HCT116 (cell line): ENCODE data around the gene ITPR1. TPM values are rescaled to one million over a fixed set of nuclear protein-coding genes. Genes with fewer than 3 reads are reported as not detected.

Experiments used
- ATAC-seq: fragments of 200-7000 bp; cut with Tn5 transposase; 2 replicates; pipeline ENCODE4 v1.9.1; 2020; ENCODE audit warnings: mild to moderate bottlenecking, moderate library complexity
- BruUV-seq: library from RNA; stranded (reverse); fragments of 400-500 nt; replicated peaks from 2 replicates; lab custom pipeline; 2021; lab: Mats Ljungman, UMichigan
- CTCF ChIA-PET: fragments of 300-600 bp; sonication (Branson Sonifier 250); formaldehyde crosslinking; loops from one replicate; lab custom pipeline; 2021; ENCODE audit warnings: antibody characterized with exemption; lab: Charles Lee
- POLR2A ChIA-PET: fragments of 300-600, 350-600 bp; sonication (Branson Sonifier 250); formaldehyde crosslinking; loops from one replicate; lab custom pipeline; 2021; ENCODE audit warnings: antibody characterized with exemption; lab: Charles Lee
- RAD21 ChIA-PET, 2 experiments: fragments of 300-600 bp; sonication (Branson Sonifier 250); formaldehyde crosslinking; loops; one replicate each; lab custom pipeline; 2023; ENCODE audit warnings: low total read pairs in 2 of 2; ENCODE audit not compliant: uncharacterized antibody in 2 of 2, unreplicated experiment in 2 of 2, low non-redundant PET in 1 of 2; lab: Charles Lee
- DNase-seq: peaks from one replicate; pipeline ENCODE4 v3.0.0-alpha.2; 2010; ENCODE audit warnings: low read depth, low spot score
- H2AFZ ChIP-seq: fragments of 200-600 bp; shearing (Covaris generic), sonication (generic); 2 replicates; pipeline ENCODE4 v1.6.1; 2017; ENCODE audit warnings: low read depth, mixed run types, mixed read lengths, antibody characterized with exemption, low read length; ENCODE audit not compliant: poor library complexity, severe bottlenecking
- H3K27ac ChIP-seq: 2 replicates; pipeline ENCODE4 v1.5.1; 2012; ENCODE audit warnings: low read depth, low read length
- H3K27me3 ChIP-seq: fragments of 200-600 bp; sonication (generic); 2 replicates; pipeline ENCODE4 v1.6.1; 2016; ENCODE audit warnings: mixed run types, low read length, mixed read lengths; ENCODE audit not compliant: insufficient read depth
- H3K36me3 ChIP-seq, 2 experiments: fragments of 200-500 bp in 1 of 2; fragments of 200-600 bp in 1 of 2; sonication (Bioruptor generic) in 1 of 2; sonication (generic) in 1 of 2; 2 replicates each; pipeline versions ENCODE4 v1.5.1 to v1.6.1; 2014 to 2016; ENCODE audit warnings: low read length in 2 of 2, inconsistent platforms in 1 of 2, mixed read lengths in 1 of 2, mixed run types in 1 of 2; ENCODE audit not compliant: insufficient read depth in 2 of 2, control insufficient read depth in 1 of 2
- H3K4me1 ChIP-seq, 2 experiments: fragments of 200-600 bp in 1 of 2; sonication (generic) in 1 of 2; 2 replicates each; pipeline versions ENCODE4 v1.5.1 to v1.6.1; 2012 to 2017; ENCODE audit warnings: low read length in 2 of 2, inconsistent platforms in 1 of 2, mild to moderate bottlenecking in 1 of 2, mixed read lengths in 1 of 2, mixed run types in 1 of 2, moderate library complexity in 1 of 2; ENCODE audit not compliant: insufficient read depth in 2 of 2, control insufficient read depth in 1 of 2
- H3K4me2 ChIP-seq: fragments of 200-600 bp; sonication (generic); 2 replicates; pipeline ENCODE4 v1.6.1; 2017; ENCODE audit warnings: mixed run types, low read length, mixed read lengths
- H3K4me3 ChIP-seq, 2 experiments: fragments of 200-600 bp in 1 of 2; sonication (generic) in 1 of 2; replicated peaks in 1 of 2; 2 replicates each; pipeline ENCODE4 v1.5.1; 2011 to 2016; ENCODE audit warnings: low read length in 2 of 2, control low read depth in 1 of 2, low read depth in 1 of 2, mild to moderate bottlenecking in 1 of 2, mixed read lengths in 1 of 2, mixed run types in 1 of 2
- H3K79me2 ChIP-seq: fragments of 200-600 bp; sonication (generic); 2 replicates; pipeline ENCODE4 v1.6.1; 2017; ENCODE audit warnings: mild to moderate bottlenecking, mixed run types, low read length, moderate library complexity, mixed read lengths; ENCODE audit not compliant: insufficient read depth
- H3K9ac ChIP-seq: fragments of 200-600 bp; sonication (generic); 2 replicates; pipeline ENCODE4 v1.6.1; 2016; ENCODE audit warnings: low read length, mixed read lengths
- H3K9me2 ChIP-seq: fragments of 200-600 bp; sonication (generic), shearing (Covaris generic); 2 replicates; pipeline ENCODE4 v1.6.1; 2017; ENCODE audit warnings: mixed run types, mild to moderate bottlenecking, moderate library complexity; ENCODE audit not compliant: insufficient read depth
- H3K9me3 ChIP-seq, 2 experiments: fragments of 200-500 bp in 1 of 2; fragments of 200-600 bp in 1 of 2; sonication (Bioruptor generic) in 1 of 2; sonication (generic) in 1 of 2; 2 replicates each; pipeline ENCODE4 v1.6.1; 2014 to 2017; ENCODE audit warnings: low read length in 2 of 2, mixed read lengths in 2 of 2, inconsistent platforms in 1 of 2, low read depth in 1 of 2, mild to moderate bottlenecking in 1 of 2, mixed run types in 1 of 2, moderate library complexity in 1 of 2; ENCODE audit not compliant: control insufficient read depth in 1 of 2, insufficient read depth in 1 of 2
- H4K20me1 ChIP-seq: fragments of 200-600 bp; sonication (generic), shearing (Covaris generic); 2 replicates; pipeline ENCODE4 v1.6.1; 2017; ENCODE audit warnings: mixed run types, mild to moderate bottlenecking, moderate library complexity; ENCODE audit not compliant: insufficient read depth
- CEBPB ChIP-seq: IDR thresholded peaks from 2 replicates; pipeline ENCODE4 v1.6.1; 2012; ENCODE audit warnings: low read depth
- CTCF ChIP-seq, 3 experiments: fragments of 200-600 bp in 1 of 3; sonication (generic) in 1 of 3; IDR thresholded peaks in 2 of 3; conservative IDR thresholded peaks in 1 of 3; 2 replicates each; pipeline ENCODE4 v1.5.1; 2012 to 2017; ENCODE audit warnings: low read depth in 2 of 3, low read length in 2 of 3, antibody characterized with exemption in 1 of 3, borderline replicate concordance in 1 of 3, control low read depth in 1 of 3, mild to moderate bottlenecking in 1 of 3, mixed read lengths in 1 of 3, mixed run types in 1 of 3, moderate library complexity in 1 of 3; ENCODE audit not compliant: insufficient read depth in 1 of 3
- FOSL1 ChIP-seq: IDR thresholded peaks from 2 replicates; pipeline ENCODE4 v1.6.1; 2012; ENCODE audit warnings: low read depth
- RAD21 ChIP-seq: IDR thresholded peaks from 2 replicates; pipeline ENCODE4 v1.6.1; 2012; ENCODE audit warnings: low read depth, mild to moderate bottlenecking
- SP1 ChIP-seq: IDR thresholded peaks from 2 replicates; pipeline ENCODE4 v1.6.1; 2012; ENCODE audit warnings: low read depth
- SRF ChIP-seq: IDR thresholded peaks from 2 replicates; pipeline ENCODE4 v1.6.1; 2012; ENCODE audit warnings: low read depth
- intact Hi-C: fragments of 100-400 bp; cut with micrococcal nuclease; formaldehyde crosslinking; loops from 2 replicates; pipeline ENCODE4 v1.10.0; 2022
- total RNA-seq: library from RNA; stranded (reverse); gene quantifications from one replicate; pipeline ENCODE4 v1.2.1, GENCODE V29; 2021; ENCODE audit not compliant: unreplicated experiment

Gene ITPR1
- total RNA-seq, 1 experiment from 2014 or later = 9.2 TPM

GRCh38 chr3:4629095-4630007 lies 136.2 kb downstream of the ITPR1 start:
- H3K27ac ChIP-seq = no peak overlapping the region
- no peaks in the 10 kb centered on the region for H4K20me1 ChIP-seq
- ChIA-PET RAD21 (no interaction called here), CTCF (interaction anchor here (1.3 kb wide), 1 partner anchor 279 kb away, joined by 7 read pairs; no protein-coding TSS in a partner anchor), POLR2A (interaction anchor here (1.3 kb wide), 1 partner anchor 278 kb away, joined by 3 read pairs; no protein-coding TSS in a partner anchor)
- ATAC-seq = no peak
- no peaks in the 10 kb centered on the region for H3K27me3 ChIP-seq
- H3K9ac ChIP-seq = no peak overlapping the region
- H2AFZ ChIP-seq = no peak overlapping the region
- TF ChIP-seq SP1 = no peak
- 0 out of 2 replicates have a peak, but pooled peaks have one; percentile 12 for TF ChIP-seq CEBPB
- TF ChIP-seq, all 23 proteins: peak for 1
- Histone ChIP-seq H3K4me1 (no peaks in the 10 kb centered on the region), H3K9me3 (no peaks in the 10 kb centered on the region), H3K36me3 (no peaks in the 10 kb centered on the region), H3K4me3 (no peak overlapping the region), H3K9me2 (no peaks in the 10 kb centered on the region), H3K79me2 (no peaks in the 10 kb centered on the region), H3K4me2 (no peak overlapping the region)
- DNase-seq = no peak
- BruUV-seq = no TSS peak
- intact Hi-C loops = loop anchor here (5.0 kb wide), 1 partner anchor 297 kb away; no protein-coding TSS in a partner anchor

- POLR2A ChIA-PET = interaction anchor here (0.9 kb wide), 1 partner anchor 282 kb away, joined by 3 read pairs; no protein-coding TSS in a partner anchor
These were observed 140.2 kb downstream of the ITPR1 start for GRCh38 chr3:4633078-4634004.

More at GRCh38 chr3:4633078-4634004, 140.2 kb downstream of the ITPR1 start:
- TF ChIP-seq CTCF (IDR thresholded peaks at IDR 0.05 in 2 of 3, conservative IDR thresholded peaks at IDR 0.05 in 1 of 3; ENCODE audit: borderline replicate concordance in 1 of 3, insufficient read depth in 1 of 3, low read depth in 2 of 3, low read length in 2 of 3) (peak; percentile 72 to 91 (median 83)), RAD21 (peak; percentile 85), SRF (peak; percentile 63; the same call in 1 of the 2 replicates), FOSL1 (no peak)
- TF ChIP-seq, all 23 proteins: peak for 3
- ATAC-seq (peak; percentile 88), DNase-seq (peak; percentile 37)
- Histone ChIP-seq H3K27me3 (peaks cover 13% of the 10 kb centered on the region; the same call in 1 of the 2 replicates), H3K9me3 (no peaks in the 10 kb centered on the region), H3K4me2 (no peak overlapping the region), H2AFZ (no peak overlapping the region), H4K20me1 (no peaks in the 10 kb centered on the region), H3K9ac (no peak overlapping the region), H3K9me2 (no peaks in the 10 kb centered on the region), H3K27ac (no peak overlapping the region), H3K4me3 (no peak overlapping the region), H3K79me2 (no peaks in the 10 kb centered on the region), H3K36me3 (no peaks in the 10 kb centered on the region), H3K4me1 (no peaks in the 10 kb centered on the region)
- ChIA-PET RAD21 (interaction anchor here (0.8 to 1.5 kb wide), 2 partner anchors 282 to 283 kb away, joined by 4 to 10 read pairs; no protein-coding TSS in a partner anchor), CTCF (interaction anchor here (0.7 to 3.4 kb wide), 13 partner anchors 8 to 341 kb away, joined by 3 to 83 read pairs (median 3); no protein-coding TSS in a partner anchor)
- BruUV-seq = no TSS peak
- intact Hi-C loops = loop anchor here (1.0 to 5.0 kb wide), 3 partner anchors 283 to 1433 kb away; no protein-coding TSS in a partner anchor
